HPDE6-E6E7 (cell line): Measurements from ENCODE around the gene CORO2B.

ENCODE experiments used
- DNase-seq: peaks from one replicate; pipeline ENCODE4 v3.0.0; 2011; ENCODE audit warnings: missing footprints; ENCODE audit errors: extremely low spot score

Gene CORO2B

GRCh38 chr15:68697711-68698690, 119.2 kb downstream of the CORO2B start:
- DNase-seq = no peak

GRCh38 chr15:68698708-68699107, 119.9 kb downstream of the CORO2B start:
- DNase-seq = no peak

GRCh38 chr15:68699124-68699880, 120.5 kb downstream of the CORO2B start:
- no peak for DNase-seq

GRCh38 chr15:68699881-68700454, 121.2 kb downstream of the CORO2B start:
- no peak for DNase-seq

- DNase-seq = no peak
Observed at GRCh38 chr15:68700455-68701123, 121.8 kb downstream of the CORO2B start.

GRCh38 chr15:68701886-68702285, 123.1 kb downstream of the CORO2B start:
- DNase-seq = no peak

GRCh38 chr15:68704496-68705021, 125.8 kb downstream of the CORO2B start:
- DNase-seq = no peak

GRCh38 chr15:68706256-68706655, 127.5 kb downstream of the CORO2B start:
- no peak for DNase-seq

GRCh38 chr15:68706931-68707330, 128.1 kb downstream of the CORO2B start:
- DNase-seq = no peak

GRCh38 chr15:68707386-68707785, 128.6 kb downstream of the CORO2B start:
- DNase-seq = no peak

GRCh38 chr15:68709876-68710275, 131.1 kb downstream of the CORO2B start:
- no peak for DNase-seq

- DNase-seq = no peak
Observed at GRCh38 chr15:68710536-68710935, 131.7 kb downstream of the CORO2B start.

- DNase-seq = no peak
Observed at GRCh38 chr15:68711406-68711805, 132.6 kb downstream of the CORO2B start.

- DNase-seq = no peak
Observed at GRCh38 chr15:68712886-68713285, 134.1 kb downstream of the CORO2B start.

- DNase-seq = no peak
Observed at GRCh38 chr15:68713874-68714273, 135.1 kb downstream of the CORO2B start.

- no peak for DNase-seq
Observed at GRCh38 chr15:68715111-68715510, 136.3 kb downstream of the CORO2B start.

GRCh38 chr15:68717951-68718350, 139.2 kb downstream of the CORO2B start:
- DNase-seq = no peak

GRCh38 chr15:68718468-68718867, 139.7 kb downstream of the CORO2B start:
- no peak for DNase-seq

- DNase-seq = no peak
Observed at GRCh38 chr15:68719051-68719450, 140.3 kb downstream of the CORO2B start.

GRCh38 chr15:68719672-68720071, 140.9 kb downstream of the CORO2B start:
- DNase-seq = no peak

GRCh38 chr15:68721886-68722285, 143.1 kb downstream of the CORO2B start:
- no peak for DNase-seq

GRCh38 chr15:68725736-68726135, 146.9 kb downstream of the CORO2B start:
- DNase-seq = no peak
